BLaER1 (cell line): ENCODE data around the gene POLR2F.

Experiments
- H3K27ac ChIP-seq: shearing (Covaris generic); formaldehyde crosslinking; 2 replicates; pipeline ENCODE4 v1.8.1; 2022
- H3K27me3 ChIP-seq: shearing (Covaris generic); formaldehyde crosslinking; 2 replicates; pipeline ENCODE4 v1.8.1; 2022
- H3K36me3 ChIP-seq: shearing (Covaris generic); formaldehyde crosslinking; 2 replicates; pipeline ENCODE4 v1.8.1; 2022
- H3K4me1 ChIP-seq: shearing (Covaris generic); formaldehyde crosslinking; 2 replicates; pipeline ENCODE4 v1.8.1; 2022
- H3K4me2 ChIP-seq: shearing (Covaris generic); formaldehyde crosslinking; 2 replicates; pipeline ENCODE4 v1.8.1; 2022
- H3K4me3 ChIP-seq: shearing (Covaris generic); formaldehyde crosslinking; 2 replicates; pipeline ENCODE4 v1.8.1; 2022
- H3K9ac ChIP-seq: shearing (Covaris generic); formaldehyde crosslinking; 2 replicates; pipeline ENCODE4 v1.8.1; 2022
- H3K9me3 ChIP-seq: shearing (Covaris generic); formaldehyde crosslinking; 2 replicates; pipeline ENCODE4 v1.8.1; 2022
- H4K20me1 ChIP-seq: shearing (Covaris generic); formaldehyde crosslinking; 2 replicates; pipeline ENCODE4 v1.8.1; 2022
- Cebpa-rat ChIP-seq: shearing (Covaris generic); IDR thresholded peaks from 2 replicates; pipeline ENCODE4 v1.8.1; 2022

The POLR2F gene

DNA sequence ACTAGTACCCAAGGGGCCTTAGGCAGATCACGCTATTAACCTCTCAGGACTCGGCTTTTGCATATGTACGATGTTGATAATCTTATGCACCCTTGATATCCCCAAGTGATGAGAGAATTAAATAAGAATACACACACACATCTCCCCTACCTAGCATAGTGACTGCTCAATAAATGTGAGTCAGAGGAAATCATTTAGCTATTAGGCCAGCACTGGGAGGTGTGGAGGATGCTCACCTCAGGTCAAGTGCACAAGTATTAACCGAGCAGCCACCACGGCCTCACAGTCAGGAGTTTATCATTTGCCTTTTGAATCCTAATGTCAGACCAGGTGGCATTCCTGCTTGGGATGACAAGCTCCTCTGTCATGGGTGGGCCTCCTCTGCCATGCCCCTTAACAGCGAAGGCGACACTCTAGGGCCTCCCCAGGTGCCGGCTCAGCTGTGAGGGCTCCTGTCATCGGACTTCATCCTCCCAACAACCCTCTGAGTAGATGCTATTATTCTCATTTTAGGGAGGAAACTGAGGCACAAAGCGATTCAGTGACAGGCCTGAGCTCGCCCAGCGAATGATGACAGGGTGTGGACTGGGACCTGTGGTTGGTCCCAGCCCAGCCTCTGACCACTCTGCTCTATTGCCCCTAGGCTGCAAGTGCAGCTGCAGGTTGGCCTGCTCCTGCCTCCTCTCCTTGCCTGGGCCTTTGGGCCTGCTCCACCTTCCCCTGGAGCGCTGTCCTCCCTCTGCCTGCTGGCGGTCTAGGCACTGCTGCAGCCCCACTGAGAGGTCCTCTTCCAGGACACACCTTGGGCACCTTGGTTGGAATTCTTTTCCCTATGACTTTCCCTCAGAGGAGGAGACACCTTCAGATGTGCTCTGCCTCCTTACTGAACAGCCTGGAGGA is 35.9 kb downstream of the POLR2F start:
- H4K20me1 ChIP-seq: no peaks in the 10 kb centered on the region
- TF ChIP-seq Cebpa-rat: no peak
- H3K27me3 ChIP-seq: no peaks in the 10 kb centered on the region
- H3K4me2 ChIP-seq: no peak overlapping the region
- H3K27ac ChIP-seq: peak overlapping the region; percentile 22; the same call in 1 of the 2 replicates
- H3K9ac ChIP-seq: no peak overlapping the region
- H3K4me1 ChIP-seq: peaks cover 47% of the 10 kb centered on the region
- H3K4me3 ChIP-seq: no peak overlapping the region
- no peaks in the 10 kb centered on the region; the same call in 1 of the 2 replicates for H3K36me3 ChIP-seq
- no peaks in the 10 kb centered on the region for H3K9me3 ChIP-seq

DNA sequence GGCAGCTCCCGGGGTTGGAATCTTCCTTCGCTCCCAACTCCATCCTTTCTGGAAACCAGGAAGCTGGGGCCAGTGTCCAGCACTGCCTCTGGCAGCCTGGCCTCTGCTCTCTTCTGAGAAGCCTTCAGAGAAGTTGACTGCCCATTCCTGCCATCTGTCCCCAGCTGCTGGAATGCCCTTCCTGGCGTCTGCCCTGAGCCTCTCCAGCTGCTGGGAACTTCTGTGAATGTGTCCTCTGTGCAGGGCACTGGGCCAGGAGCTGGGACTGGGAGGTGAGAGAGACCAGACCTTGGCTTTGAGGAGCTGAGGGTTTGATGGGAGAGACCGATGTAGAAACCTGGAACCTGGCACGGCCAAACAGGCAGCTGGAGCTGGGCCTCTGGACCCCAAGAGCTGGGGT is 36.8 kb downstream of the POLR2F start:
- peaks cover 49% of the 10 kb centered on the region for H3K4me1 ChIP-seq
- no peaks in the 10 kb centered on the region for H4K20me1 ChIP-seq
- no peak overlapping the region for H3K4me2 ChIP-seq
- H3K9me3 ChIP-seq: no peaks in the 10 kb centered on the region
- H3K27ac ChIP-seq: peak overlapping the region; percentile 22
- TF ChIP-seq Cebpa-rat: no peak
- H3K9ac ChIP-seq: no peak overlapping the region
- H3K27me3 ChIP-seq: no peaks in the 10 kb centered on the region
- no peak overlapping the region for H3K4me3 ChIP-seq
- H3K36me3 ChIP-seq: no peaks in the 10 kb centered on the region; the same call in 1 of the 2 replicates

DNA sequence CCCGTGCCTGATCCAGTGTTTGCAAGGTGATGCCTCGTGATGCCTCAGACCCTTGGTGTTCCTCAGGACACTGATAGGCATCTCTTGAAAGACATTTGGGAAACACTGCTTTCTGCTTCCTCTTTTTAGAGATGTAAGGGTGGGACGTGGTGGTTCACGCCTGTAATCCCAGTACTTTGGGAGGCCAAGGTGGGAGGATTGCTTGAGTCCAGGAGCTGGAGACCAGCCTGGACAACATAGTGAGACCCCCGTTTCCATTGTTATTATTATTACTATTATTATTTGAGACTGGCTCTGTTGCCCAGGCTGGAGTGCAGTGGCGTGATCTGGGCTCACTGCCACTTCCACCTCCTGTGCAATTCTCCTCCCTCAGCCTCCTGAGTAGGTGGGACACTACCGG is 37.4 kb downstream of the POLR2F start:
- Histone ChIP-seq H3K4me3 (no peak overlapping the region), H3K36me3 (no peaks in the 10 kb centered on the region; the same call in 1 of the 2 replicates), H3K27ac (no peak overlapping the region), H3K4me2 (no peak overlapping the region), H3K9ac (no peak overlapping the region), H3K27me3 (no peaks in the 10 kb centered on the region), H3K9me3 (no peaks in the 10 kb centered on the region), H4K20me1 (no peaks in the 10 kb centered on the region), H3K4me1 (peaks cover 49% of the 10 kb centered on the region)
- TF ChIP-seq Cebpa-rat: no peak

DNA sequence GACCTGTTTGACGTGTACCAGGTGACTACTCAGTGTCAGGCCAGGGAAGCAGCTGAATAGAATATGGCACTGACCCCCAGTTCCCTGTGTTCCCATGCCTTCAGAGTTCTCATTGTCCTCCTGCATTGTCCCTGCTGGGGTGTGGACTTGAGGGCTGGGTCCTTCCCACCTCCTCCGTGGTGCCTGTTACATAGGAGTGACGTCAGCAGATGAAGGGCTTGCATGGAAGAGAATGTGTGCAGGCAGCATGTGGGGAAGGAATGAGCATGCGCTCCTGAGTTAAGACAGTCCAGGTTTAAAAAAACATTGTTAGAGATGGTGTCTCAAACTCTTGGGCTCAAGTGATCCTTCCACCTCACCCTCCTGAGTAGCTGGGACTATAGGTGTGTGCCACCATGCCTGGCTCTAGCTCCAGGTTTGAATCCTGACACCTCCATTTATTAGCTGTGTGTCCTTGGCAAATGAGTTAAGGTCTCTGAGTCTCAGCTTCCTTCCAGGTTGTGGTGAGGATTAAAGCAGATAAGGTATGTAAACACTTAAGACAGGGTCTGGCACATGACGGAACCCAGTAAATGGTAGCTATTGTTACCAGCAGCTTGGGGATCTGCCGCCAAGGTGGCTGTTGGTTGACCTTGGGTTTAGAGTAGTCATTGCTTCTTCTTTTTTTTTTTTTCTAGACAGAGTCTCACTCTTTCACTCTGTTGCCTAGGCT is 38.4 kb downstream of the POLR2F start:
- Histone ChIP-seq H3K27ac (no peak overlapping the region), H3K27me3 (no peaks in the 10 kb centered on the region), H3K4me2 (no peak overlapping the region), H3K4me1 (peaks cover 49% of the 10 kb centered on the region), H4K20me1 (no peaks in the 10 kb centered on the region), H3K4me3 (no peak overlapping the region), H3K36me3 (no peaks in the 10 kb centered on the region; the same call in 1 of the 2 replicates), H3K9me3 (no peaks in the 10 kb centered on the region), H3K9ac (no peak overlapping the region)
- no peak for TF ChIP-seq Cebpa-rat

DNA sequence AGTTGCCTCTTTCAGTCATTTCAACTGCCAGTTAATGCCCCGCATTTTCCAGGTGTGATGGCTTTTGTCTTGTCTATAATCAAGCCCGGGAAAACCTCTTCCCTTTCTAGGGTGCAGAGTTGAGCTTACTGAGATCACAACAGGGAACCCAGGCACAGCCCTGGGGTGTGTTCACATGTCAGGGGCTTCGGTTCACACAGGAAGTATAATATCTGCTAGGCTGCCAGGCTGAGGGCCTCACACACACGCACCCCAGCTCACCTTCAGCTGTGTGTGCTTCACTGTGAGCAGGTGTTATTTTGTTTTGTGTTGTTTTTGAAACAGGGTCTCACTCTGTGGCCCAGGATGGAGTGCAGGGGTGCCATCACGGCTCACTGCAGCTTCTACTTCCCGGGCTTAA is 40.5 kb downstream of the POLR2F start:
- H3K27me3 ChIP-seq: no peaks in the 10 kb centered on the region
- H3K9me3 ChIP-seq: no peaks in the 10 kb centered on the region
- peak overlapping the region; percentile 16; the same call in 1 of the 2 replicates for H3K9ac ChIP-seq
- H3K27ac ChIP-seq: peak overlapping the region; percentile 88
- H3K4me2 ChIP-seq: peak overlapping the region; percentile 97
- peaks cover 66% of the 10 kb centered on the region for H3K4me1 ChIP-seq
- H3K36me3 ChIP-seq: no peaks in the 10 kb centered on the region; the same call in 1 of the 2 replicates
- H3K4me3 ChIP-seq: no peak overlapping the region
- H4K20me1 ChIP-seq: no peaks in the 10 kb centered on the region
- TF ChIP-seq Cebpa-rat: no peak

DNA sequence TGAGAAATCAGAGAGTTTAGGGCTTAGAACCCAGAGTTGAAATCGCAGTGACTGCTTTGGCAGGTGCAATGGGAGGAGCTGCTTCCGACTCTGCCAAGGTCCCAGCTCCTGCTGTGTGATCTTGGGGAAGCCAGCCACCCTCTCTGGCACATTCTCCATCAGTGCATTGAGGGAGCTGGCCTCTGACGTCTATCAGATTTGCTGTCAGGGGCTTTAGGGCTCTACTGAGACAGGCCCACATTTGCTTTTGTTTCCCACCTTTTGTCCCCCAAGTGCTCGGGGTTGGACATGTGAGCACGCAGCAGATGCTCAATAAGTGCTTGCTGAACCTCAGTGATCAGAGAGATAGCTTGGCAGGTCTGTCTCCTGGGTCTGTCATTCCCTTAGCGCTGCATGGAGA is 41.5 kb downstream of the POLR2F start:
- Histone ChIP-seq H3K4me1 (peaks cover 75% of the 10 kb centered on the region), H3K4me3 (no peak overlapping the region), H3K27me3 (no peaks in the 10 kb centered on the region), H3K9ac (peak overlapping the region; percentile 55; the same call in 1 of the 2 replicates), H3K36me3 (no peaks in the 10 kb centered on the region; the same call in 1 of the 2 replicates), H3K9me3 (no peaks in the 10 kb centered on the region), H3K27ac (peak overlapping the region; percentile 88; the same call in 1 of the 2 replicates), H4K20me1 (no peaks in the 10 kb centered on the region), H3K4me2 (peak overlapping the region; percentile 97)
- no peak for TF ChIP-seq Cebpa-rat

DNA sequence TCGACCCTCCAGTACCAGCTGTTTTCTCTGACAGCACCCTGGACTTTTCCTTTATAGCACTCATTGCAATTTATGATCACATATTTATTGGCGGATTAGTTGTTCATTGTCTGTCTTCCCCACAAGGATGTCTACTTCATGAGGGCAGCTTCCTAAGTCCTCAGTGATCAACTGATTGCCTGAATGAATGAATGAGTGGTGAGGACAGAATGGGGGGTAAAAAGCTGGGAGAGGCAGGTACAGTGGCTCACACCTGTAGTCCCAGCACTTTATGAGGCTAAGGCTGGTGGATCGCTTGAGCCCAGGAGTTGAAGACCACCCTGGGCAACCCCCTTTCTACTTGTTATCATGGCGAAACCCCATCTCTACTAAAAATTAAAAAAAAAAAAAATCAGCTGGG is 42.0 kb downstream of the POLR2F start:
- Histone ChIP-seq H3K27me3 (no peaks in the 10 kb centered on the region), H3K4me3 (no peak overlapping the region), H3K4me1 (peaks cover 80% of the 10 kb centered on the region), H3K9ac (peak overlapping the region; percentile 55; the same call in 1 of the 2 replicates), H3K36me3 (no peaks in the 10 kb centered on the region; the same call in 1 of the 2 replicates), H4K20me1 (no peaks in the 10 kb centered on the region), H3K9me3 (no peaks in the 10 kb centered on the region), H3K4me2 (peak overlapping the region; percentile 97), H3K27ac (peak overlapping the region; percentile 88)
- no peak for TF ChIP-seq Cebpa-rat

DNA sequence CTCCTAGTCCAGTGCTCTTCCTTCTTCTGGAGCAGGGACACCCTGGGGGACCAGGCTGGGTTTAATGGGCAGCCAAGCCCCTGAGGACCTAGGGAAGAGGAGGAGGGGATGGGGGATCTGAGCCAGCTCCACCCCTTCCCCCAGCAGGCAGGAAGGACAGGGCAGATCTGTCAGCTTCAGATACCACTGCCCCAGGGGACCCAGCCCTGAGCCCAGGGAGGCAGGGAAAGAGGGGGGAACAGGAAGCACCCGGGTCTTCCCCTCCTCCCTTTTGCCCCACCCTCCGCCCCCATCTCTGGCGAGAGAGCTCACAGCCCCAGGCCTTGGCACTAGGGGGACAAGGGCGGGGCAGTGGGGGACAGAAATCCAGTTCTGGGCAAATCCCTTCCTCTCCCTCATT is 42.6 kb downstream of the POLR2F start:
- Histone ChIP-seq H3K27me3 (no peaks in the 10 kb centered on the region), H3K4me1 (peaks cover 86% of the 10 kb centered on the region), H3K27ac (peak overlapping the region; percentile 88), H3K9me3 (no peaks in the 10 kb centered on the region), H3K36me3 (no peaks in the 10 kb centered on the region), H3K4me3 (peak overlapping the region; percentile 44), H3K9ac (peak overlapping the region; percentile 74; the same call in 1 of the 2 replicates), H4K20me1 (no peaks in the 10 kb centered on the region), H3K4me2 (peak overlapping the region; percentile 97)
- no peak for TF ChIP-seq Cebpa-rat

DNA sequence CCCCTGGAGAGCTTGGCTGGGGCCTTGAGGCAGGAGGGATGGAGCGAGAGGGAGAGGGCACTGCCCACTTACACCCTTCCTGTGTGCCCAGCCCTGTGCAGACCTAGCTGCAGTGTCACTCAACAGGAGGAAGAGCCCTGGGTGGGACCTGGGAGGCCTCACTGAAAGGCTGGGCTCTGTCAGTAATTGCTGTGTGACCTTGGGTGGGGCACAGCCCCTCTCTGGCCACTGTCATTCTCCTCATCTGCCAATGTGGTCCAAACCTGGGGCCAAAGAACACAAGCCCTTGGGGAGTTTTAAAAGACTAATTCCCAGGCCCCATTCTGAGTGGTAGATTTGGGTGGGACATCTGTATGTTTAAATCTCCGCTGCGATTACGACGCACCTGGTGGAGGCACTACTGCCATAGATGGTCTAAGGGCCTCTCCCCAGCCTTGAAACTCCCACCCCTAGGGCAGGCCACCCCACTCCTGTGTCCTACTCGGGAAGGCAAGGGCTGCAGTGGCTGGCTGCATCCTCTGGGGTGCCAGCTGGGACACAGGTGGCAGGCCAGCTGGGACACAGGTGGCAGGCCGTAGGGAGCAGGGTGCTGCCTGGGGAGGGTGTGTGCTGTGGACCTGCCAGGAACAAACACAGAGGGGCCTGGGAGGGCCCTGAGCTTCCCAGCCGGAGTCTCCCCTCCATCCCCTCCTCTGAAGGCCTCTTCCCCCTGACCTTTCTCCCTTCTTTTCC is 43.2 kb downstream of the POLR2F start:
- peak overlapping the region; percentile 88 for H3K27ac ChIP-seq
- H4K20me1 ChIP-seq: no peaks in the 10 kb centered on the region
- no peaks in the 10 kb centered on the region for H3K36me3 ChIP-seq
- H3K9me3 ChIP-seq: no peaks in the 10 kb centered on the region
- H3K27me3 ChIP-seq: no peaks in the 10 kb centered on the region
- H3K9ac ChIP-seq: peak overlapping the region; percentile 74
- H3K4me3 ChIP-seq: peak overlapping the region; percentile 44
- no peak for TF ChIP-seq Cebpa-rat
- H3K4me1 ChIP-seq: peaks cover 90% of the 10 kb centered on the region
- H3K4me2 ChIP-seq: peak overlapping the region; percentile 97
